Activated T-helper 1 cell treated with anti-CD3 and anti-CD28 coated beads, Interleukin-12 subunit alpha, Interleukin-12 subunit beta, Interleukin-2, Interleukin-4 antibody, amounts not matched to agents 30 ng/mL and 10 ng/mL and 1 ng/mL, durations not matched to agents 14 hours and 24 hours and 36 hours (primary cell): ENCODE data around the gene SDHA. TPM values are rescaled to one million over a fixed set of nuclear protein-coding genes. Genes with fewer than 3 reads are reported as not detected.
A peak's percentile ranks its signal among the peaks of the same experiment; 100 is the strongest.
"Not testable (repeated sequence)": the region's sequence is repeated elsewhere in the genome, so short reads cannot be mapped to it uniquely, and the experiment has no call there.

Experiments
- DNase-seq: peaks from one replicate; pipeline ENCODE4 v3.0.0; 2021; ENCODE audit warnings: low spot score
- H3K27ac Mint-ChIP-seq: one replicate; pipeline ENCODE4 v1.8.0; 2021; ENCODE audit warnings: mild to moderate bottlenecking, mixed read lengths
- H3K27me3 Mint-ChIP-seq: one replicate; pipeline ENCODE4 v1.8.0; 2022; ENCODE audit warnings: mild to moderate bottlenecking, moderate library complexity, mixed read lengths; ENCODE audit not compliant: insufficient read depth
- H3K36me3 Mint-ChIP-seq: one replicate; pipeline ENCODE4 v1.8.0; 2021; ENCODE audit warnings: low read depth, mixed read lengths
- H3K4me1 Mint-ChIP-seq: one replicate; pipeline ENCODE4 v1.8.0; 2021; ENCODE audit warnings: low read depth, mixed read lengths
- H3K4me3 Mint-ChIP-seq: one replicate; pipeline ENCODE4 v1.8.0; 2021; ENCODE audit warnings: mild to moderate bottlenecking, moderate library complexity, mixed read lengths
- H3K9me3 Mint-ChIP-seq: one replicate; pipeline ENCODE4 v1.8.0; 2021; ENCODE audit warnings: mixed read lengths
- intact Hi-C: fragments of 100-400 bp; cut with micrococcal nuclease; formaldehyde crosslinking; loops from one replicate; pipeline ENCODE4 v1.15.1; 2024
- total RNA-seq: library from RNA; stranded (reverse); gene quantifications from 2 replicates; pipeline ENCODE4 v1.2.3, GENCODE V29; 2022

Gene SDHA
- 135 TPM in 2 replicates for total RNA-seq

DNA sequence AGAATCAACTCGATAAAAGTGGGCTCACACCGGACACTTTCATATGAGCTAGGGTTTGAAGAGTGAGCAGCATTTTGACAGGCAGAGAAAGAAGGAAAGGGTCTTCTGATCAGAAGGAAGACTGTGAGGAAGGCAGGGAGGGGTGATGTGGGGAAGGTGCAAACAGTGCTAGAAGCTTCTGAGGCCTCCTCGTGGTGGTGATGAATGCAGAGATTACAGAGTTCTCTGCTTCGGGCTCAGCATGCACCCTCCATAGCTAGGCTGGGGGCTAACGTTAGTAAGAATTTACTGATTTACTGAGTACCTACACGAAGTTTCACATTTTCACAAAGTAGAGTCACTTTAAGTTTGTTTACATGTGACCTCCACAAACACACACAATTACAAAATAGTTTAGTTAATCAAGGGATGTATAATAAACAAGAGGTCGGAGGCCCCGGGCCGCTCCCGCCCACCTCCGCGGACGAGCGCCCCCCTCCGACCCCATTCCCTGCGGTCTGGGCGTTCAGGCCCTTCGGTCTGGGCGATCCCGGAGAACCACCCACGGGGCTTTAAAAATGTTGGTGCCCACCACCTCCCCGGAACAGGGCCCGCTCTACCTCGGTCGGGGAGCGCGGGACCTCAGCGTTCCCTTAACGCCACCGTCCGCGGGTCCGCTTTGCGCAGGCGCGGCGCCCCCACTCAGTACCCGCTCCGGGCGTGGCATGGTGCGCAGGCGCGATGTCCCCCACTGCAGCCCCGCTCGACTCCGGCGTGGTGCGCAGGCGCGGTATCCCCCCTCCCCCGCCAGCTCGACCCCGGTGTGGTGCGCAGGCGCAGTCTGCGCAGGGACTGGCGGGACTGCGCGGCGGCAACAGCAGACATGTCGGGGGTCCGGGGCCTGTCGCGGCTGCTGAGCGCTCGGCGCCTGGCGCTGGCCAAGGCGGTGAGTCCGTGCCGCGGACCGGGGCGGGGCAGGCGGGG, at the start of gene SDHA, which contains the start of gene CCDC127:
TSS of gene SDHA (plus strand) at position 827 of the 963 bp plus-strand sequence. CDS start at position 863, 36 bp downstream.
TSS of gene CCDC127 (minus strand) at position 660 of the 963 bp plus-strand sequence. CDS start 1,304 bp downstream, outside the sequence.
- Mint-ChIP-seq H3K36me3 (peaks cover 20% of the 10 kb centered on the region), H3K4me3 (peak within 1 kb of the TSS; percentile 96), H3K4me1 (peaks cover 59% of the 10 kb centered on the region), H3K27ac (peak within 1 kb of the TSS; percentile 94)
- H3K27me3 Mint-ChIP-seq, H3K9me3 Mint-ChIP-seq: not testable (repeated sequence)
- peak; percentile 99 for DNase-seq
- intact Hi-C loops: loop anchor here (2.0 to 5.0 kb wide), 3 partner anchors 175 to 245 kb away; partner anchors contain the start of gene EXOC3

GRCh38 chr5:169071-169727, 48.9 kb upstream of the SDHA start:
- intact Hi-C loops: no loop called here
- Mint-ChIP-seq H3K27me3 (no peaks in the 10 kb centered on the region), H3K27ac (no peak overlapping the region), H3K36me3 (no peaks in the 10 kb centered on the region), H3K4me1 (no peaks in the 10 kb centered on the region), H3K4me3 (no peak overlapping the region), H3K9me3 (no peaks in the 10 kb centered on the region)
- DNase-seq: no peak

DNA sequence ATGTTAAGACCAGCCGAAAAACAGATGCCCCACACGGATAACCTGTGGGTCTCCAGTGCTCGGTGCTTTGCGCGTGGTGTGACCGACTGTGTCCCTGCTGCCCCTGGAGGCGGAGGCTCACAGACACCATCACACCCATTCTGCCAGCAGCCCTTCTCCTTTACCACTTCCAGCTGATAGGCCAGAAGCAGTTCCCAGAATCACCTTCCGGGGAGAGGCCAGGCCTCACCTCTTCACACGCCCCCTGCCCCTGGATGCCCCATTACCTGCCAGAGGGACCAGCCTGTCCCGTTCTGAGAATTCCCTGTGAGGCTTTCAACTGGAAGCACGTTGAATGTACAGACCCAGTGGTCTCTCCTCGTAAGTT, 48.4 kb upstream of the SDHA start:
- H3K4me1 Mint-ChIP-seq: no peaks in the 10 kb centered on the region
- no peak overlapping the region for H3K4me3 Mint-ChIP-seq
- no peak for DNase-seq
- intact Hi-C loops: no loop called here
- no peaks in the 10 kb centered on the region for H3K36me3 Mint-ChIP-seq
- H3K27ac Mint-ChIP-seq: no peak overlapping the region
- no peaks in the 10 kb centered on the region for H3K27me3 Mint-ChIP-seq
- H3K9me3 Mint-ChIP-seq: no peaks in the 10 kb centered on the region

- Mint-ChIP-seq H3K36me3 (no peaks in the 10 kb centered on the region), H3K27me3 (no peaks in the 10 kb centered on the region), H3K4me3 (no peak overlapping the region), H3K9me3 (no peaks in the 10 kb centered on the region), H3K4me1 (no peaks in the 10 kb centered on the region), H3K27ac (no peak overlapping the region)
- DNase-seq: no peak
- intact Hi-C loops: no loop called here
Observed at GRCh38 chr5:170971-171800, 46.9 kb upstream of the SDHA start.

GRCh38 chr5:171801-172331, 46.3 kb upstream of the SDHA start:
- H3K4me1 Mint-ChIP-seq: no peaks in the 10 kb centered on the region
- no peak overlapping the region for H3K27ac Mint-ChIP-seq
- no peaks in the 10 kb centered on the region for H3K36me3 Mint-ChIP-seq
- H3K27me3 Mint-ChIP-seq: no peaks in the 10 kb centered on the region
- no peaks in the 10 kb centered on the region for H3K9me3 Mint-ChIP-seq
- no peak overlapping the region for H3K4me3 Mint-ChIP-seq
- intact Hi-C loops: no loop called here
- no peak for DNase-seq

- no peak for DNase-seq
- no peak overlapping the region for H3K4me3 Mint-ChIP-seq
- no peak overlapping the region for H3K27ac Mint-ChIP-seq
- no peaks in the 10 kb centered on the region for H3K4me1 Mint-ChIP-seq
- no peaks in the 10 kb centered on the region for H3K27me3 Mint-ChIP-seq
- no peaks in the 10 kb centered on the region for H3K9me3 Mint-ChIP-seq
- intact Hi-C loops: no loop called here
- no peaks in the 10 kb centered on the region for H3K36me3 Mint-ChIP-seq
Observed at GRCh38 chr5:172421-172820, 45.7 kb upstream of the SDHA start.

- H3K9me3 Mint-ChIP-seq: no peaks in the 10 kb centered on the region
- no peak overlapping the region for H3K4me3 Mint-ChIP-seq
- intact Hi-C loops: no loop called here
- no peaks in the 10 kb centered on the region for H3K27me3 Mint-ChIP-seq
- no peaks in the 10 kb centered on the region for H3K36me3 Mint-ChIP-seq
- H3K4me1 Mint-ChIP-seq: no peaks in the 10 kb centered on the region
- DNase-seq: no peak
- no peak overlapping the region for H3K27ac Mint-ChIP-seq
Observed at GRCh38 chr5:172841-173251, 45.3 kb upstream of the SDHA start.

- no peak for DNase-seq
- no peaks in the 10 kb centered on the region for H3K4me1 Mint-ChIP-seq
- H3K36me3 Mint-ChIP-seq: no peaks in the 10 kb centered on the region
- intact Hi-C loops: no loop called here
- H3K27me3 Mint-ChIP-seq: no peaks in the 10 kb centered on the region
- H3K4me3 Mint-ChIP-seq: no peak overlapping the region
- no peaks in the 10 kb centered on the region for H3K9me3 Mint-ChIP-seq
- no peak overlapping the region for H3K27ac Mint-ChIP-seq
Observed at GRCh38 chr5:173392-174290, 44.5 kb upstream of the SDHA start.

GRCh38 chr5:174291-174600, 43.9 kb upstream of the SDHA start:
- Mint-ChIP-seq H3K36me3 (no peaks in the 10 kb centered on the region), H3K4me3 (no peak overlapping the region), H3K27ac (no peak overlapping the region), H3K9me3 (no peaks in the 10 kb centered on the region), H3K27me3 (no peaks in the 10 kb centered on the region), H3K4me1 (no peaks in the 10 kb centered on the region)
- intact Hi-C loops: no loop called here
- no peak for DNase-seq

DNA sequence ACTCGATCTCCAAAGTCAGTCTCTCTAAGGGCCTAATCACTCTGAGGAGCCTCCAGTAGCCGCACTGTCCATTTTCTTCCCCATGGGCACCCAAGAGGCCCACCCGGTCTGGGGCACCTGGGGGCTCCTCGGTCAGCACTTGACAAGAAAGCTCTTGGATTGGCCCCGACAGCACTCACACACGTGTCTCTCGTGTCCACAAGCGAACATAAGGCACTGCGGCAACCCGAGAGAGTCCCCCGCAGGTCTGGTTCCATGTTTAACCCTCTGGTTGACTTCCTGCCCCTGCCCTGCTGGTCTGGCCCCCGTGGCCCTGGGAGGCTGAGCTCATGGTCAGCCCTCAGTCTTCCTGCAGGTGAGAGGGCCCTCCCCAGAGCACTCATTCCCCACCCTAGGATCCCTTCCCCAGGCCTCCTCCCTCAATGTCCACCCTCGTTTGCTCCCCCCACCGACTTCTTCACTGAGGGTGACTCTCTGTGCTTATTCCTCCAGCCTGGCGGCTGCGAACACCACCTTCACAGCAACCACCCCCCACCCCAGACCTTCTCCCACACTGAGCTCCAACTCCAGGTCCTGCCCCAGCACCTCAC, 43.1 kb upstream of the SDHA start:
- Mint-ChIP-seq H3K9me3 (no peaks in the 10 kb centered on the region), H3K4me3 (no peak overlapping the region), H3K27me3 (peaks cover 1% of the 10 kb centered on the region), H3K27ac (no peak overlapping the region), H3K36me3 (no peaks in the 10 kb centered on the region), H3K4me1 (no peaks in the 10 kb centered on the region)
- intact Hi-C loops: no loop called here
- no peak for DNase-seq

DNA sequence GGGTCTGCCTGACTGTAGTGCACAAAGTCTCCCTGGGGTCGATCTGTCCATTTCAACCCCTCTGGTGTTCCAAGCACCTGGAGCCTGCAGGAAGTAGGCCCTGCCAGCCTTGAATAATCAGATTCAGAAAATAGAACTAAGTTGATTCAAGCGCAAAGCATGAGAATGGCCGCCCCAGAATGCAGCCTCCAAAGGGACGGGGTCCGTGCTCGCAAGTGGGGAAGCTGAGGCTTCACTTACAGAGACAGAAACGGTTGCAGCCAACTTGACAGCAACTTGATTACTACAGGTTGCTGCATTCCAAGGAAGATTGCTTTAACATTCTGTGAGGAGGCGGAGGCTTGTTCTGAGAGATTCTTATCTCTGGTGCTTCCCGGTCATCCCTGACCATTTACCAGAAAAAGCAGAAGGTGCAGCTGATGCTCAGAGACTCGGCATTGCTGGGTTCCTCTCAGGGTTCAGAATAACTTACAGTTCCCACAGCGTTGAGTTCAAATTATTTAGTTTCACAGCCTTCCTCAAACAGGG, 41.8 kb upstream of the SDHA start:
- H3K27ac Mint-ChIP-seq: no peak overlapping the region

More for the DNA sequence above, 41.8 kb upstream of the SDHA start:
- Mint-ChIP-seq H3K4me1 (no peaks in the 10 kb centered on the region), H3K4me3 (no peak overlapping the region), H3K36me3 (no peaks in the 10 kb centered on the region), H3K9me3 (no peaks in the 10 kb centered on the region), H3K27me3 (peaks cover 1% of the 10 kb centered on the region)
- no peak for DNase-seq
- intact Hi-C loops: no loop called here
